SK-N-SH (cell line): Measurements from ENCODE around the gene ANO4. TPM values are rescaled to one million over a fixed set of nuclear protein-coding genes. Genes with fewer than 3 reads are reported as not detected.
A peak's percentile ranks its signal among the peaks of the same experiment; 100 is the strongest.

Experiments
- CTCF ChIA-PET: fragments of 300-600, 350-600 bp; formaldehyde crosslinking; extraction: SDS; loops from one replicate; lab custom pipeline; 2021; lab: Yijun Ruan, JAX
- POLR2A ChIA-PET: fragments of 350-600 bp; sonication (Branson Sonifier 250); formaldehyde crosslinking; extraction: SDS; loops from one replicate; lab custom pipeline; 2020; ENCODE audit warnings: antibody characterized with exemption, inconsistent platforms; lab: Yijun Ruan, JAX
- DNase-seq: peaks from one replicate; pipeline ENCODE4 v3.0.0; 2012
- H2AFZ ChIP-seq: fragments of 200-600 bp; sonication (generic); 2 replicates; pipeline ENCODE4 v1.8.1; 2016; ENCODE audit warnings: antibody characterized with exemption, mild to moderate bottlenecking, low read depth
- H3F3A ChIP-seq: fragments of 200-600 bp; sonication (generic); replicated peaks from 2 replicates; pipeline ENCODE3; 2016; ENCODE audit warnings: antibody characterized with exemption, mild to moderate bottlenecking; ENCODE audit not compliant: insufficient read depth
- H3K27ac ChIP-seq, 2 experiments: fragments of 200-500 bp in 1 of 2; fragments of 200-600 bp in 1 of 2; sonication (Bioruptor generic) in 1 of 2; sonication (generic), shearing (Covaris generic) in 1 of 2; 2 replicates each; pipeline versions ENCODE4 v1.5.1 to v1.6.1; 2014 to 2016; ENCODE audit warnings: low read depth in 2 of 2, inconsistent platforms in 1 of 2, low read length in 1 of 2, mild to moderate bottlenecking in 1 of 2, mixed read lengths in 1 of 2
- H3K27me3 ChIP-seq: fragments of 200-600 bp; sonication (generic), shearing (Covaris generic); 2 replicates; pipeline ENCODE4 v1.6.1; 2016; ENCODE audit warnings: mixed run types; ENCODE audit not compliant: insufficient read depth
- H3K36me3 ChIP-seq, 2 experiments: fragments of 200-500 bp in 1 of 2; fragments of 200-600 bp in 1 of 2; sonication (Bioruptor generic) in 1 of 2; sonication (generic) in 1 of 2; replicated peaks in 1 of 2; 2 replicates each; pipeline versions ENCODE3 to v1.5.1; 2014 to 2016; ENCODE audit warnings: low read length in 1 of 2, mild to moderate bottlenecking in 1 of 2; ENCODE audit not compliant: insufficient read depth in 2 of 2, control insufficient read depth in 1 of 2
- H3K4me1 ChIP-seq, 2 experiments: fragments of 200-500 bp in 1 of 2; fragments of 200-600 bp in 1 of 2; sonication (Bioruptor generic) in 1 of 2; sonication (generic), shearing (Covaris generic) in 1 of 2; 2 replicates each; pipeline versions ENCODE4 v1.5.1 to v1.6.1; 2014 to 2016; ENCODE audit warnings: low read depth in 1 of 2, low read length in 1 of 2, mixed run types in 1 of 2; ENCODE audit not compliant: insufficient read depth in 2 of 2, control insufficient read depth in 1 of 2
- H3K4me2 ChIP-seq: fragments of 200-600 bp; sonication (generic), shearing (Covaris generic); 2 replicates; pipeline ENCODE4 v1.6.1; 2017; ENCODE audit warnings: mixed run types
- H3K4me3 ChIP-seq, 2 experiments: fragments of 200-500 bp in 1 of 2; fragments of 200-600 bp in 1 of 2; sonication (Bioruptor generic) in 1 of 2; sonication (generic), shearing (Covaris generic) in 1 of 2; 2 replicates each; pipeline versions ENCODE4 v1.5.1 to v1.8.1; 2014 to 2016; ENCODE audit warnings: low read depth in 2 of 2, inconsistent platforms in 1 of 2, low read length in 1 of 2, mild to moderate bottlenecking in 1 of 2, mixed read lengths in 1 of 2, moderate library complexity in 1 of 2
- H3K79me2 ChIP-seq: fragments of 200-600 bp; sonication (generic); 2 replicates; pipeline ENCODE4 v1.8.1; 2017; ENCODE audit warnings: mild to moderate bottlenecking; ENCODE audit not compliant: insufficient read depth
- H3K9ac ChIP-seq: fragments of 200-600 bp; sonication (generic); 2 replicates; pipeline ENCODE4 v1.6.1; 2017; ENCODE audit warnings: mixed run types
- H3K9me2 ChIP-seq: fragments of 200-600 bp; sonication (generic); 2 replicates; pipeline ENCODE4 v1.6.1; 2017; ENCODE audit warnings: mixed run types
- H3K9me3 ChIP-seq: fragments of 200-600 bp; sonication (generic); 2 replicates; pipeline ENCODE4 v1.6.1; 2017; ENCODE audit warnings: mixed run types, mild to moderate bottlenecking, moderate library complexity
- H4K20me1 ChIP-seq: fragments of 200-600 bp; sonication (generic); 2 replicates; pipeline ENCODE4 v1.6.1; 2017; ENCODE audit warnings: mild to moderate bottlenecking, mixed run types; ENCODE audit not compliant: insufficient read depth
- FOSL2 ChIP-seq: IDR thresholded peaks from 2 replicates; pipeline ENCODE4 v1.4.0; 2012; ENCODE audit warnings: low read depth, mild to moderate bottlenecking, moderate library complexity, borderline replicate concordance
- FOXJ3 ChIP-seq: sonication (generic); formaldehyde crosslinking; IDR thresholded peaks from 2 replicates; pipeline ENCODE4 v1.5.1; 2020; ENCODE audit warnings: mild to moderate bottlenecking, missing genetic modification reagents
- FOXM1 ChIP-seq: IDR thresholded peaks from 2 replicates; pipeline ENCODE4 v1.4.0; 2012; ENCODE audit warnings: low read depth, mild to moderate bottlenecking
- GABPA ChIP-seq: IDR thresholded peaks from 2 replicates; pipeline ENCODE4 v1.4.0; 2012; ENCODE audit warnings: low read depth, mild to moderate bottlenecking
- JUND ChIP-seq: IDR thresholded peaks from 2 replicates; pipeline ENCODE4 v1.4.0; 2012
- MAX ChIP-seq: IDR thresholded peaks from 2 replicates; pipeline ENCODE4 v1.4.0; 2012; ENCODE audit warnings: low read depth
- MEF2A ChIP-seq: IDR thresholded peaks from 2 replicates; pipeline ENCODE4 v1.4.0; 2012; ENCODE audit warnings: low read depth, borderline replicate concordance
- MXI1 ChIP-seq: IDR thresholded peaks from 2 replicates; pipeline ENCODE4 v1.6.1; 2012; ENCODE audit warnings: mild to moderate bottlenecking, low read depth, low read length, improper control_type of control experiment
- RCOR1 ChIP-seq: fragments of 150-350 bp; IDR thresholded peaks from 2 replicates; pipeline ENCODE4 v1.6.1; 2017; ENCODE audit warnings: antibody characterized with exemption, low read length
- RFX5 ChIP-seq: IDR thresholded peaks from 2 replicates; pipeline ENCODE4 v1.6.1; 2012; ENCODE audit warnings: mild to moderate bottlenecking, improper control_type of control experiment, low read length
- RXRA ChIP-seq: IDR thresholded peaks from 2 replicates; pipeline ENCODE4 v1.4.0; 2012; ENCODE audit warnings: low read depth, mild to moderate bottlenecking, borderline replicate concordance
- TAF1 ChIP-seq: IDR thresholded peaks from 2 replicates; pipeline ENCODE4 v1.6.1; 2012; ENCODE audit warnings: low read depth, mild to moderate bottlenecking, low read length, moderate library complexity, borderline replicate concordance
- USF1 ChIP-seq: IDR thresholded peaks from 2 replicates; pipeline ENCODE4 v1.4.0; 2012; ENCODE audit warnings: low read depth, borderline replicate concordance
- ZBTB33 ChIP-seq: IDR thresholded peaks from 2 replicates; pipeline ENCODE4 v1.4.0; 2012; ENCODE audit warnings: low read depth, borderline replicate concordance
- WGBS: methylation state at CpG from one replicate; pipeline ENCODE4 v1.1.6; 2017; ENCODE audit warnings: low lambda C conversion rate; 5-methylcytosine and 5-hydroxymethylcytosine counted together
- polyA plus RNA-seq, 3 experiments: library from polyadenylated mRNA; depleted of rRNA; stranded (reverse); fragments of >200 nt; gene quantifications; 2 replicates each; pipeline ENCODE4 v1.2.3, GENCODE V29; 2012
- TF ChIP-seq, protein P1 (sequence below): fragments of 150-350 bp; IDR thresholded peaks from 2 replicates; pipeline ENCODE4 v1.6.1; 2016; ENCODE audit warnings: mild to moderate bottlenecking, low read depth, low read length

Gene ANO4
- polyA plus RNA-seq, 1 of the 3 experiments (the other 2 are of a cell fraction) = 9.4 TPM

DNA sequence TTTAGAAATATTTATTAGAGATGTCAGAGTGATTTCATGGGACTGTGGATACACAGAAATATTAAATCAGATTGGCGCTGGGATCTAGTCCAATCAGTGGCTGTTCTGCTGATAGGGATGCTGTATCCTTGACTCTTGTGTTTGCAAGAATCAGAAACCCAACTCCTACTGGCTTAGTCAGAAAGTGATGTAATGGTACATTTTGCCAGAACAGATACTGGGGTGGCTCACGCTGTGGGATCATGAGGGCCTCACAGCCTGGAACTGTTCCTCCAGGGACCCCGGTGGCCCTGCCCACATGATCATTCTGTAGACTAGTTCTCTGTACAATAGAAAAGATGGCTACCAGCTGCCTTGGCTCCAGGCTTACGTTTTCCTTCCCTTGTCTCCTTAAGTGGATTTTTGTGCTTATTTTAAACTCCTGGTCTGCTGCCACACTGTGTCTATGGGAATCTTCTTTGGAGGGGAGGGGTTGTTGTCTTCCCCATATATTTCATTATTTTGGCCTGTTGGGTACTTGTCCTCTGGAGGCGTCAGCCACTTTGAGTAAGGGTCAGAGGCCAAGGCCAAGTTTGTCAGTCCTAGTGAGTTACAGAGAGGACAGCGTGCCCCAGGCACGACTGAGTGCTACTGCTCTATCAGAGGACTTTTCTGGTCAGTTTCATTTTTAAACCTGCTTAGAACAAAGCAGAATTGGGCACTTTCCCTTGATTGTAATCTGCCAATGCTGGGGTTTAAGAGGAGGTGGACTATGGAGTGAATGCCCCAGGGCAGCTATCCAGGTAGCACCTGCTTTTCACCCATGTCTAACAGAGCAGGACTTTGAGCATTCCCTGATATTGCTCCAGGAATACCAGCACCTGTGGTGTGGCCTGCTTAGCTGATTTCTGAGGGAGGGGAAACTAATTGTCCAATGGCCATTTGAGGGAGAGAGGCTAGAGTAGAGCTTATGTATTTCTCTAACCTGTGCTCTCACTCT, 251.2 kb downstream of the ANO4 start:
- Histone ChIP-seq H3K36me3 (peaks cover 2 to 14% of the 10 kb centered on the region in 2 experiments), H3K4me2 (no peak overlapping the region), H3K79me2 (no peaks in the 10 kb centered on the region), H3K9me2 (no peaks in the 10 kb centered on the region), H3F3A (peaks cover 4% of the 10 kb centered on the region), H3K27ac (peak overlapping the region in 1 of 2 experiments; percentile 41; a peak in 1 of 4 replicates), H4K20me1 (no peaks in the 10 kb centered on the region), H3K27me3 (no peaks in the 10 kb centered on the region), H3K4me3 (no peak overlapping the region), H3K9me3 (no peaks in the 10 kb centered on the region), H3K9ac (no peak overlapping the region), H2AFZ (no peak overlapping the region), H3K4me1 (peaks cover 0 to 13% of the 10 kb centered on the region in 2 experiments; a peak in 1 of 4 replicates)
- no peak for DNase-seq
- no peak for TF ChIP-seq FOSL2
- no peak for TF ChIP-seq JUND
- no peak for TF ChIP-seq MXI1
- TF ChIP-seq MEF2A = no peak
- TF ChIP-seq USF1 = no peak
- no peak for TF ChIP-seq TAF1
- TF ChIP-seq MAX = no peak
- TF ChIP-seq GABPA = no peak
- no peak for TF ChIP-seq FOXM1
- TF ChIP-seq FOXJ3 = no peak
- TF ChIP-seq, protein P1, sequence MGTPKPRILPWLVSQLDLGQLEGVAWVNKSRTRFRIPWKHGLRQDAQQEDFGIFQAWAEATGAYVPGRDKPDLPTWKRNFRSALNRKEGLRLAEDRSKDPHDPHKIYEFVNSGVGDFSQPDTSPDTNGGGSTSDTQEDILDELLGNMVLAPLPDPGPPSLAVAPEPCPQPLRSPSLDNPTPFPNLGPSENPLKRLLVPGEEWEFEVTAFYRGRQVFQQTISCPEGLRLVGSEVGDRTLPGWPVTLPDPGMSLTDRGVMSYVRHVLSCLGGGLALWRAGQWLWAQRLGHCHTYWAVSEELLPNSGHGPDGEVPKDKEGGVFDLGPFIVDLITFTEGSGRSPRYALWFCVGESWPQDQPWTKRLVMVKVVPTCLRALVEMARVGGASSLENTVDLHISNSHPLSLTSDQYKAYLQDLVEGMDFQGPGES = no peak
- no peak for TF ChIP-seq RFX5
- TF ChIP-seq RCOR1 = no peak
- WGBS = 59% methylated on average over 7 of the region's 7 CpGs
- POLR2A ChIA-PET = no interaction called here
- CTCF ChIA-PET = no interaction called here

DNA sequence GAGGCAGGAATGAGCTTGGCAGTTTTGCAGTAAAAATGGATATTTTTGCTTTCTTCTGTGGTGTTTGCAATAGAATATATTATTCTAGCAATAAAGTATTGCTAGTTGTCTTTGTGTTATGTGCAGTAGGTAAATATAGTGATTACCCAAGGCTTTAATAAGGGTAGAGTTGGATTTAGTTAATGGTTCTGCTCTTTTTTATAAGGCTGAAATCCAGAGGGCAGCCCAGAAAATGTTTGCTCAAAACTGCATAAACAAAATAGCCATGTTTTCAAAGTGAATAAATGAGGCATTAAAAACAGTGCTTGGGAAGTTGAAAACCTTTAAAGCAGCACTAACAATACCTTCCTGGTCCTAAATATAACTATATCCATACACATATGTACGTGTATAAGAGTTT, 253.1 kb downstream of the ANO4 start:
- WGBS = 72% methylated on average over 1 of the region's 1 CpG
- Histone ChIP-seq H3K4me1 (peaks cover 0 to 20% of the 10 kb centered on the region in 2 experiments; a peak in 3 of 4 replicates), H3K9me3 (no peaks in the 10 kb centered on the region), H3K4me3 (no peak overlapping the region), H3K27me3 (no peaks in the 10 kb centered on the region), H3K9ac (no peak overlapping the region), H3K4me2 (no peak overlapping the region), H3F3A (peaks cover 21% of the 10 kb centered on the region), H3K36me3 (peaks cover 2 to 14% of the 10 kb centered on the region in 2 experiments), H3K79me2 (no peaks in the 10 kb centered on the region), H2AFZ (no peak overlapping the region), H4K20me1 (no peaks in the 10 kb centered on the region), H3K9me2 (no peaks in the 10 kb centered on the region), H3K27ac (no peak overlapping the region)
- CTCF ChIA-PET = no interaction called here
- no peak for DNase-seq
- POLR2A ChIA-PET = no interaction called here
- TF ChIP-seq RXRA = no peak
- TF ChIP-seq JUND = no peak
- TF ChIP-seq ZBTB33 = no peak
- TF ChIP-seq USF1 = no peak
- TF ChIP-seq, protein P1 = no peak
